HepG2 (cell line): ENCODE measurements around the gene SPART. TPM values are rescaled to one million over a fixed set of nuclear protein-coding genes. Genes with fewer than 3 reads are reported as not detected.

Source experiments
- ATAC-seq: fragments of 200-7000 bp; cut with Tn5 transposase; 3 replicates; pipeline ENCODE4 v1.9.1; 2020; ENCODE audit warnings: mild to moderate bottlenecking, moderate library complexity
- BruUV-seq: library from RNA; stranded (reverse); fragments of 400-500 nt; replicated peaks from 2 replicates; lab custom pipeline; 2021; lab: Mats Ljungman, UMichigan
- CTCF ChIA-PET: fragments of 300-600 bp; formaldehyde crosslinking; extraction: SDS; loops from one replicate; lab custom pipeline; 2021; ENCODE audit warnings: low total read pairs, inconsistent platforms, low intra/inter-chr PET ratio; lab: Yijun Ruan, JAX
- POLR2A ChIA-PET: fragments of 350-600 bp; sonication (Branson Sonifier 250); formaldehyde crosslinking; loops from one replicate; lab custom pipeline; 2020; ENCODE audit warnings: antibody characterized with exemption, inconsistent platforms; lab: Yijun Ruan, JAX
- DNase-seq: peaks from one replicate; pipeline ENCODE4 v3.0.0-alpha.2; 2015; ENCODE audit warnings: low spot score
- FAIRE-seq: peaks from 3 replicates; lab custom pipeline; 2011; peaks lifted over from hg19 to GRCh38; lab: Jason Lieb, UNC
- H2AFZ ChIP-seq: one replicate; pipeline ENCODE4 v1.6.1; 2011; ENCODE audit warnings: low read length, inconsistent platforms
- H3K27ac ChIP-seq: fragments of 300-600 bp; 3 replicates; pipeline ENCODE4 v1.8.0; 2011; ENCODE audit warnings: mixed run types, mild to moderate bottlenecking, mixed read lengths, low read length, inconsistent platforms; ENCODE audit not compliant: insufficient read depth; ENCODE audit errors: extremely low read length
- H3K27me3 ChIP-seq, 2 experiments: fragments of 200-600 bp in 1 of 2; 2 replicates in 1 of 2; 3 replicates in 1 of 2; pipeline versions ENCODE4 v1.6.0 to v1.8.0; 2011; ENCODE audit warnings: low read length in 2 of 2, mild to moderate bottlenecking in 2 of 2, moderate library complexity in 2 of 2, inconsistent platforms in 1 of 2; ENCODE audit not compliant: insufficient read depth in 2 of 2, control insufficient read depth in 1 of 2
- H3K36me3 ChIP-seq, 2 experiments: fragments of 200-600 bp in 1 of 2; replicated peaks in 1 of 2; 2 replicates in 1 of 2; 3 replicates in 1 of 2; pipeline versions ENCODE4 v1.5.1 to v1.8.0; 2011; ENCODE audit warnings: low read length in 2 of 2, inconsistent platforms in 1 of 2; ENCODE audit not compliant: insufficient read depth in 2 of 2, control insufficient read depth in 1 of 2
- H3K4me1 ChIP-seq: 2 replicates; pipeline ENCODE4 v1.5.1; 2012; ENCODE audit warnings: low read length, inconsistent platforms; ENCODE audit not compliant: insufficient read depth
- H3K4me2 ChIP-seq: 2 replicates; pipeline ENCODE4 v1.6.0; 2011; ENCODE audit warnings: low read depth, low read length, inconsistent platforms
- H3K4me3 ChIP-seq, 3 experiments: fragments of 200-600 bp in 1 of 3; sonication (generic), shearing (Covaris generic) in 1 of 3; replicated peaks in 1 of 3; 2 replicates each; pipeline ENCODE4 v1.5.1; 2011 to 2016; ENCODE audit warnings: low read length in 3 of 3, inconsistent platforms in 2 of 3, low read depth in 2 of 3, mild to moderate bottlenecking in 2 of 3, control low read depth in 1 of 3, mixed read lengths in 1 of 3; ENCODE audit not compliant: insufficient read depth in 1 of 3
- H3K79me2 ChIP-seq: one replicate; pipeline ENCODE4 v1.6.1; 2011; ENCODE audit warnings: low read length, inconsistent platforms; ENCODE audit not compliant: insufficient read depth
- H3K9ac ChIP-seq: 2 replicates; pipeline ENCODE4 v1.6.0; 2011; ENCODE audit warnings: mild to moderate bottlenecking, low read depth, low read length, inconsistent platforms; ENCODE audit not compliant: insufficient read depth
- H3K9me3 ChIP-seq: 2 replicates; pipeline ENCODE4 v1.5.1; 2012; ENCODE audit warnings: mild to moderate bottlenecking, low read length
- H4K20me1 ChIP-seq: 2 replicates; pipeline ENCODE4 v1.6.0; 2011; ENCODE audit warnings: inconsistent platforms, mild to moderate bottlenecking, low read length, moderate library complexity; ENCODE audit not compliant: insufficient read depth
- AKAP8 ChIP-seq: sonication (generic); formaldehyde crosslinking; IDR thresholded peaks from 2 replicates; pipeline ENCODE4 v1.5.1; 2020; ENCODE audit warnings: mild to moderate bottlenecking, missing genetic modification reagents
- ARNT2 ChIP-seq: sonication (generic); formaldehyde crosslinking; IDR thresholded peaks from 2 replicates; pipeline ENCODE4 v1.8.0; 2022; ENCODE audit warnings: mild to moderate bottlenecking, low read depth, missing genetic modification reagents, moderate library complexity
- GTF3A ChIP-seq: sonication (generic); formaldehyde crosslinking; conservative IDR thresholded peaks from 2 replicates; pipeline ENCODE4 v1.4.0; 2020; ENCODE audit warnings: mild to moderate bottlenecking, missing genetic modification reagents
- PHF20 ChIP-seq: sonication (generic); formaldehyde crosslinking; IDR thresholded peaks from 2 replicates; pipeline ENCODE4 v1.5.0; 2020; ENCODE audit warnings: mild to moderate bottlenecking, missing genetic modification reagents
- PLSCR1 ChIP-seq: sonication (generic); formaldehyde crosslinking; IDR thresholded peaks from 2 replicates; pipeline ENCODE4 v1.5.0; 2020; ENCODE audit warnings: missing genetic modification reagents, mild to moderate bottlenecking, borderline replicate concordance
- POGZ ChIP-seq: sonication (generic); formaldehyde crosslinking; IDR thresholded peaks from 2 replicates; pipeline ENCODE4 v1.4.0; 2020; ENCODE audit warnings: mild to moderate bottlenecking, missing genetic modification reagents
- PREB ChIP-seq: sonication (generic); formaldehyde crosslinking; IDR thresholded peaks from 2 replicates; pipeline ENCODE4 v1.4.0; 2020; ENCODE audit warnings: missing genetic modification reagents
- TFAP4 ChIP-seq: sonication (generic); IDR thresholded peaks from 2 replicates; pipeline ENCODE4 v1.6.1; 2016; ENCODE audit warnings: low read depth, borderline replicate concordance
- TFE3 ChIP-seq: IDR thresholded peaks from 2 replicates; pipeline ENCODE4 v1.6.1; 2016
- TGIF2 ChIP-seq: IDR thresholded peaks from 2 replicates; pipeline ENCODE4 v1.6.1; 2016; ENCODE audit warnings: control low read depth, missing compliant biosample characterization
- THRA ChIP-seq: sonication (generic); formaldehyde crosslinking; IDR thresholded peaks from 2 replicates; pipeline ENCODE4 v1.4.0; 2020; ENCODE audit warnings: missing genetic modification reagents, borderline replicate concordance
- ZFP36L2 ChIP-seq: sonication (generic); formaldehyde crosslinking; IDR thresholded peaks from 2 replicates; pipeline ENCODE4 v1.4.0; 2020; ENCODE audit warnings: missing genetic modification reagents
- ZNF7 ChIP-seq: IDR thresholded peaks from 2 replicates; pipeline ENCODE4 v1.6.1; 2016; ENCODE audit warnings: missing biosample characterization, missing genetic modification reagents
- ZNF788 ChIP-seq: sonication (generic); formaldehyde crosslinking; IDR thresholded peaks from 2 replicates; pipeline ENCODE4 v1.5.0; 2020; ENCODE audit warnings: mild to moderate bottlenecking, missing genetic modification reagents, borderline replicate concordance
- WGBS: methylation state at CpG from one replicate; pipeline ENCODE4 v1.1.6; 2017; ENCODE audit warnings: low lambda C conversion rate; 5-methylcytosine and 5-hydroxymethylcytosine counted together
- in situ Hi-C: cut with HindIII; loops from 2 replicates; pipeline ENCODE4 v1.10.0; 2017; ENCODE audit warnings: low pct_unique_long_range_greater_than_20kb; ENCODE audit not compliant: extremely low pct_ligation_motif_present
- intact Hi-C: fragments of 100-400 bp; cut with micrococcal nuclease; formaldehyde crosslinking; loops from one replicate; pipeline ENCODE4 v1.10.0; 2022; ENCODE audit not compliant: unreplicated experiment
- polyA plus RNA-seq, 8 experiments: library from polyadenylated mRNA; depleted of rRNA in 3 of 8; stranded (reverse) in 7 of 8; unstranded in 1 of 8; fragments of >200 nt; fragmentation: Illumina TruSeq in 4 of 8; extraction: Trizol in 4 of 8; gene quantifications; 2 replicates each; pipeline versions ENCODE4 v1.2.1 to v1.2.3, GENCODE V29; 2011 to 2016; ENCODE audit warnings: low read depth in 4 of 8, missing spikeins in 1 of 8, mixed read lengths in 1 of 8; ENCODE audit not compliant: insufficient read depth in 1 of 8
- total RNA-seq, 5 experiments: library from RNA; depleted of rRNA; stranded (reverse); fragments of >200 nt; fragmentation: Illumina TruSeq; extraction: Trizol; gene quantifications; 2 replicates each; pipeline ENCODE4 v1.2.3, GENCODE V29; 2016; ENCODE audit warnings: low read depth in 1 of 5
- TF ChIP-seq, protein P1 (sequence below): sonication (generic); formaldehyde crosslinking; IDR thresholded peaks from 2 replicates; pipeline ENCODE4 v1.5.1; 2020; ENCODE audit warnings: missing genetic modification reagents, mild to moderate bottlenecking, borderline replicate concordance
- TF ChIP-seq, protein P2 (sequence below): sonication (generic); formaldehyde crosslinking; IDR thresholded peaks from 2 replicates; pipeline ENCODE4 v1.4.0; 2020; ENCODE audit warnings: missing genetic modification reagents, borderline replicate concordance

The SPART gene
- total and polyA plus RNA-seq, 2 of the 13 experiments (the other 11 are each of a cell fraction or from before 2014, with no cell fraction given), result 8.9 to 28.8 TPM

DNA sequence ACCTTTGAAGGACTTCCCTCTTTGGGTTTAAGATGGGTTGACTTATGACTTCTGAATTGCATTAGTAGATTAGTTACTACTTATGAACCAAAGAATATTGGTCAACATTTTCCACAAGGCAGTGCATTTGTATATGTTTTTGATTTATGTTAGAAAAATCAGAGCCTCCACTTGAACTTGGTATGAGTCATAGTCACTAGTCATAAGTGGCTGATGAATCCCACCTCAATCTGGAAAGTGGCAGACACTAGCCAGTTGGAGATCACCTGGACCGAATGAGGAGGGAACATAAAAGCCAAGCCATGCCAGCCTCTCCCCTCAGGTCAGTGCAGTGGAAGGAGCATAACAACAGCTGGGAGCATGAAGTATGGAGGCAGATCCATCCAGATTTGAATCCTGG lies 39.3 kb upstream of the SPART start (continued):
- TF ChIP-seq THRA (no peak), PHF20 (no peak), PREB (CRISPR knock-in tag) (no peak), ZNF788 (no peak)
- TF ChIP-seq, protein P1, sequence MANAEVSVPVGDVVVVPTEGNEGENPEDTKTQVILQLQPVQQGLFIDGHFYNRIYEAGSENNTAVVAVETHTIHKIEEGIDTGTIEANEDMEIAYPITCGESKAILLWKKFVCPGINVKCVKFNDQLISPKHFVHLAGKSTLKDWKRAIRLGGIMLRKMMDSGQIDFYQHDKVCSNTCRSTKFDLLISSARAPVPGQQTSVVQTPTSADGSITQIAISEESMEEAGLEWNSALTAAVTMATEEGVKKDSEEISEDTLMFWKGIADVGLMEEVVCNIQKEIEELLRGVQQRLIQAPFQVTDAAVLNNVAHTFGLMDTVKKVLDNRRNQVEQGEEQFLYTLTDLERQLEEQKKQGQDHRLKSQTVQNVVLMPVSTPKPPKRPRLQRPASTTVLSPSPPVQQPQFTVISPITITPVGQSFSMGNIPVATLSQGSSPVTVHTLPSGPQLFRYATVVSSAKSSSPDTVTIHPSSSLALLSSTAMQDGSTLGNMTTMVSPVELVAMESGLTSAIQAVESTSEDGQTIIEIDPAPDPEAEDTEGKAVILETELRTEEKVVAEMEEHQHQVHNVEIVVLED, result no peak
- TF ChIP-seq, all 625 proteins: peak for 0

- ChIA-PET POLR2A (no interaction called here), CTCF (no interaction called here)
- Histone ChIP-seq H2AFZ (no peak overlapping the region), H3K9me3 (no peaks in the 10 kb centered on the region), H3K9ac (no peak overlapping the region), H3K4me2 (no peak overlapping the region), H3K27ac (no peak overlapping the region), H3K4me1 (no peaks in the 10 kb centered on the region), H3K79me2 (no peaks in the 10 kb centered on the region), H3K36me3 (no peaks in the 10 kb centered on the region), H3K27me3 (no peaks in the 10 kb centered on the region; a peak in 1 of 5 replicates), H3K4me3 (no peak overlapping the region), H4K20me1 (no peaks in the 10 kb centered on the region)
- no peak for ATAC-seq
- in situ Hi-C loops, result no loop called here
- FAIRE-seq, result no peak
- no peak for DNase-seq
- BruUV-seq, result no TSS peak
- 0% methylated on average over 3 of the region's 3 CpGs for WGBS
- intact Hi-C loops, result no loop called here
- TF ChIP-seq ARNT2 (CRISPR knock-in tag), result no peak
- no peak for TF ChIP-seq PLSCR1 (CRISPR knock-in tag)
- no peak for TF ChIP-seq TFAP4
- no peak for TF ChIP-seq GTF3A
- TF ChIP-seq, protein P2, sequence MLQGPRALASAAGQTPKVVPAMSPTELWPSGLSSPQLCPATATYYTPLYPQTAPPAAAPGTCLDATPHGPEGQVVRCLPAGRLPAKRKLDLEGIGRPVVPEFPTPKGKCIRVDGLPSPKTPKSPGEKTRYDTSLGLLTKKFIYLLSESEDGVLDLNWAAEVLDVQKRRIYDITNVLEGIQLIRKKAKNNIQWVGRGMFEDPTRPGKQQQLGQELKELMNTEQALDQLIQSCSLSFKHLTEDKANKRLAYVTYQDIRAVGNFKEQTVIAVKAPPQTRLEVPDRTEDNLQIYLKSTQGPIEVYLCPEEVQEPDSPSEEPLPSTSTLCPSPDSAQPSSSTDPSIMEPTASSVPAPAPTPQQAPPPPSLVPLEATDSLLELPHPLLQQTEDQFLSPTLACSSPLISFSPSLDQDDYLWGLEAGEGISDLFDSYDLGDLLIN (CRISPR knock-in tag), result no peak
- no peak for TF ChIP-seq POGZ
- no peak for TF ChIP-seq TFE3 (CRISPR knock-in tag)
- no peak for TF ChIP-seq ZFP36L2 (CRISPR knock-in tag)
- no peak for TF ChIP-seq TGIF2
- no peak for TF ChIP-seq AKAP8 (CRISPR knock-in tag)
- no peak for TF ChIP-seq ZNF7 (CRISPR knock-in tag)
Measured at GRCh38 chr13:36382030-36382429, 35.8 kb upstream of the SPART start.
